SU-DHL-6 (cell line): ENCODE data around the gene SORL1-AS1.

Source experiments
- EZH2phosphoT487 ChIP-seq: fragments of 200-600 bp; sonication (generic), shearing (Covaris generic); conservative IDR thresholded peaks from 2 replicates; pipeline ENCODE4 v1.6.1; 2018; ENCODE audit warnings: mild to moderate bottlenecking, antibody characterized with exemption, low read length, moderate library complexity, mixed read lengths
- TF ChIP-seq, protein P1 (sequence below): fragments of 200-600 bp; sonication (generic); IDR thresholded peaks from one replicate; pipeline ENCODE4 v1.5.1; 2017; ENCODE audit warnings: antibody characterized with exemption, mild to moderate bottlenecking, low read length, moderate library complexity; ENCODE audit not compliant: insufficient read depth, poor library complexity, severe bottlenecking

DNA sequence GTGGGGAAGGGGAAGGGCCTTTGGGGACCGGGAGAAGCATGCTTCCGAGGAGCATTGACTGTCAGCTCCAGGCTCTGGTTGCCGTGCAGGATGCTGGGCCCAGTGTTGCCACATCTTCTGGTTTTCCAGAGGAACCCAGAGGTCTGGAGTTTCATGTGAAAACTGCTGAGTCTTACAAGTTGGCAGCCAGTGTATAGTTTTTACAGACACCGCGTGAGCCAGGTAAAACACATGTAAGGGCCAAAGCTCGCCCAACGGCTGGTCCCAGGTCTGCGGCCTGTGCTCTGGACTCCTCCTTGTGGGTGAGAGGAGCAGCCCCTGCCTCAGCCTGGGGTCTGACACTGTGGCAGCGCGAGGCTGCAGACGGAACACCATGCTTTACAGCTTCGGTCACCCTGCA, 18.4 kb upstream of the SORL1-AS1 start:
- TF ChIP-seq, protein P1, sequence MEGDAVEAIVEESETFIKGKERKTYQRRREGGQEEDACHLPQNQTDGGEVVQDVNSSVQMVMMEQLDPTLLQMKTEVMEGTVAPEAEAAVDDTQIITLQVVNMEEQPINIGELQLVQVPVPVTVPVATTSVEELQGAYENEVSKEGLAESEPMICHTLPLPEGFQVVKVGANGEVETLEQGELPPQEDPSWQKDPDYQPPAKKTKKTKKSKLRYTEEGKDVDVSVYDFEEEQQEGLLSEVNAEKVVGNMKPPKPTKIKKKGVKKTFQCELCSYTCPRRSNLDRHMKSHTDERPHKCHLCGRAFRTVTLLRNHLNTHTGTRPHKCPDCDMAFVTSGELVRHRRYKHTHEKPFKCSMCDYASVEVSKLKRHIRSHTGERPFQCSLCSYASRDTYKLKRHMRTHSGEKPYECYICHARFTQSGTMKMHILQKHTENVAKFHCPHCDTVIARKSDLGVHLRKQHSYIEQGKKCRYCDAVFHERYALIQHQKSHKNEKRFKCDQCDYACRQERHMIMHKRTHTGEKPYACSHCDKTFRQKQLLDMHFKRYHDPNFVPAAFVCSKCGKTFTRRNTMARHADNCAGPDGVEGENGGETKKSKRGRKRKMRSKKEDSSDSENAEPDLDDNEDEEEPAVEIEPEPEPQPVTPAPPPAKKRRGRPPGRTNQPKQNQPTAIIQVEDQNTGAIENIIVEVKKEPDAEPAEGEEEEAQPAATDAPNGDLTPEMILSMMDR = no peak
- no peak for TF ChIP-seq EZH2phosphoT487
